ENCODE results near the gene SCGB1D1.
"Not testable (repeated sequence)": the region's sequence is repeated elsewhere in the genome, so short reads cannot be mapped to it uniquely, and the experiment has no call there.

Gene SCGB1D1

GRCh38 chr11:62195945-62196344 is 5.9 kb downstream of the SCGB1D1 start:
- CTCF ChIA-PET: no interaction called here
- TF ChIP-seq FOXM1 (IDR thresholded peaks at IDR 0.05; ENCODE audit: borderline replicate concordance): no peak
- no peak for TF ChIP-seq FOXA1 (IDR thresholded peaks at IDR 0.05)
- TF ChIP-seq FOXK2 (IDR thresholded peaks at IDR 0.05): no peak
- no peak for TF ChIP-seq ARNT (IDR thresholded peaks at IDR 0.05)
- no peak for TF ChIP-seq CTBP1 (IDR thresholded peaks at IDR 0.05; ENCODE audit: borderline replicate concordance)
- TF ChIP-seq ELF4 (IDR thresholded peaks at IDR 0.05): no peak
- TF ChIP-seq PKNOX1 (IDR thresholded peaks at IDR 0.05): no peak
- no peak for TF ChIP-seq L3MBTL2 (conservative IDR thresholded peaks at IDR 0.05)
- TF ChIP-seq BHLHE40 (IDR thresholded peaks at IDR 0.05; ENCODE audit: borderline replicate concordance): no peak
- no peak for TF ChIP-seq SUZ12 (IDR thresholded peaks at IDR 0.05)
- no peak for TF ChIP-seq NFRKB (IDR thresholded peaks at IDR 0.05)
- TF ChIP-seq SP1 (IDR thresholded peaks at IDR 0.05): no peak
- no peak for TF ChIP-seq HDGF (IDR thresholded peaks at IDR 0.05; ENCODE audit: borderline replicate concordance)
- no peak for TF ChIP-seq TARDBP (IDR thresholded peaks at IDR 0.05)
- no peak for TF ChIP-seq ZNF384 (IDR thresholded peaks at IDR 0.05)
- no peak for TF ChIP-seq LEF1 (IDR thresholded peaks at IDR 0.05; ENCODE audit: borderline replicate concordance)
- DNase-seq (ENCODE audit: extremely low spot score): no peak
- POLR2A ChIA-PET: no interaction called here

- DNase-seq (ENCODE audit: extremely low spot score); CTCF ChIA-PET; POLR2A ChIA-PET: not testable (repeated sequence)
Observed at GRCh38 chr11:62197400-62197799, 7.4 kb downstream of the SCGB1D1 start.

GRCh38 chr11:62201376-62201775 is 11.4 kb downstream of the SCGB1D1 start:
- ChIA-PET POLR2A (no interaction called here), CTCF (no interaction called here)
- DNase-seq (ENCODE audit: extremely low spot score): no peak
- TF ChIP-seq ZNF384 (IDR thresholded peaks at IDR 0.05) (no peak), SP1 (IDR thresholded peaks at IDR 0.05) (no peak)

- TF ChIP-seq FOXK2 (IDR thresholded peaks at IDR 0.05) (no peak), FOXA1 (IDR thresholded peaks at IDR 0.05) (no peak), SP1 (IDR thresholded peaks at IDR 0.05) (no peak), L3MBTL2 (conservative IDR thresholded peaks at IDR 0.05) (no peak), PKNOX1 (IDR thresholded peaks at IDR 0.05) (no peak), ZNF384 (IDR thresholded peaks at IDR 0.05) (no peak), HDGF (IDR thresholded peaks at IDR 0.05; ENCODE audit: borderline replicate concordance) (no peak), NFRKB (IDR thresholded peaks at IDR 0.05) (no peak), BHLHE40 (IDR thresholded peaks at IDR 0.05; ENCODE audit: borderline replicate concordance) (no peak), CTBP1 (IDR thresholded peaks at IDR 0.05; ENCODE audit: borderline replicate concordance) (no peak), TARDBP (IDR thresholded peaks at IDR 0.05) (no peak), FOXM1 (IDR thresholded peaks at IDR 0.05; ENCODE audit: borderline replicate concordance) (no peak)
- ChIA-PET CTCF (interaction anchor here (0.9 kb wide), 1 partner anchor 30 kb away, joined by 3 read pairs; no protein-coding TSS in a partner anchor), POLR2A (no interaction called here)
- DNase-seq (ENCODE audit: extremely low spot score): no peak
Observed at GRCh38 chr11:62202910-62203309, 12.9 kb downstream of the SCGB1D1 start.

GRCh38 chr11:62204430-62204829 is 14.4 kb downstream of the SCGB1D1 start:
- no peak for DNase-seq (ENCODE audit: extremely low spot score)
- CTCF ChIA-PET: no interaction called here
- no peak for TF ChIP-seq TARDBP (IDR thresholded peaks at IDR 0.05)
- TF ChIP-seq ZNF384 (IDR thresholded peaks at IDR 0.05): no peak
- no peak for TF ChIP-seq SUZ12 (IDR thresholded peaks at IDR 0.05)
- TF ChIP-seq L3MBTL2 (conservative IDR thresholded peaks at IDR 0.05): no peak
- TF ChIP-seq LEF1 (IDR thresholded peaks at IDR 0.05; ENCODE audit: borderline replicate concordance): no peak
- TF ChIP-seq FOXK2 (IDR thresholded peaks at IDR 0.05): no peak
- TF ChIP-seq CTBP1 (IDR thresholded peaks at IDR 0.05; ENCODE audit: borderline replicate concordance): no peak
- TF ChIP-seq FOXA1 (IDR thresholded peaks at IDR 0.05): no peak
- POLR2A ChIA-PET: no interaction called here

GRCh38 chr11:62205441-62205840 is 15.4 kb downstream of the SCGB1D1 start:
- no peak for TF ChIP-seq FOXM1 (IDR thresholded peaks at IDR 0.05; ENCODE audit: borderline replicate concordance)
- TF ChIP-seq ARNT (IDR thresholded peaks at IDR 0.05): no peak
- TF ChIP-seq FOXK2 (IDR thresholded peaks at IDR 0.05): no peak
- no peak for TF ChIP-seq TARDBP (IDR thresholded peaks at IDR 0.05)
- TF ChIP-seq L3MBTL2 (conservative IDR thresholded peaks at IDR 0.05): no peak
- no peak for TF ChIP-seq LEF1 (IDR thresholded peaks at IDR 0.05; ENCODE audit: borderline replicate concordance)
- TF ChIP-seq CTBP1 (IDR thresholded peaks at IDR 0.05; ENCODE audit: borderline replicate concordance): no peak
- TF ChIP-seq SP1 (IDR thresholded peaks at IDR 0.05): no peak
- no peak for TF ChIP-seq ELF4 (IDR thresholded peaks at IDR 0.05)
- TF ChIP-seq PKNOX1 (IDR thresholded peaks at IDR 0.05): no peak
- no peak for TF ChIP-seq BHLHE40 (IDR thresholded peaks at IDR 0.05; ENCODE audit: borderline replicate concordance)
- TF ChIP-seq SUZ12 (IDR thresholded peaks at IDR 0.05): no peak
- no peak for TF ChIP-seq NFRKB (IDR thresholded peaks at IDR 0.05)
- no peak for TF ChIP-seq HDGF (IDR thresholded peaks at IDR 0.05; ENCODE audit: borderline replicate concordance)

GRCh38 chr11:62206276-62207066 is 16.5 kb downstream of the SCGB1D1 start:
- CTCF ChIA-PET; POLR2A ChIA-PET; DNase-seq (ENCODE audit: extremely low spot score): not testable (repeated sequence)

More at GRCh38 chr11:62205441-62205840, 15.4 kb downstream of the SCGB1D1 start:
- ChIA-PET POLR2A (no interaction called here), CTCF (no interaction called here)
- no peak for DNase-seq (ENCODE audit: extremely low spot score)

All from HEK293T (cell line).